HG03460 (cell line): Measurements from ENCODE around the gene ZBTB46.
"Not testable (repeated sequence)": the region's sequence is repeated elsewhere in the genome, so short reads cannot be mapped to it uniquely, and the experiment has no call there.

Experiments used
- ATAC-seq: cut with Tn5 transposase; IDR thresholded peaks from one replicate; pipeline ENCODE4 v1.9.1; 2021; ENCODE audit not compliant: unreplicated experiment

ZBTB46 gene

DNA sequence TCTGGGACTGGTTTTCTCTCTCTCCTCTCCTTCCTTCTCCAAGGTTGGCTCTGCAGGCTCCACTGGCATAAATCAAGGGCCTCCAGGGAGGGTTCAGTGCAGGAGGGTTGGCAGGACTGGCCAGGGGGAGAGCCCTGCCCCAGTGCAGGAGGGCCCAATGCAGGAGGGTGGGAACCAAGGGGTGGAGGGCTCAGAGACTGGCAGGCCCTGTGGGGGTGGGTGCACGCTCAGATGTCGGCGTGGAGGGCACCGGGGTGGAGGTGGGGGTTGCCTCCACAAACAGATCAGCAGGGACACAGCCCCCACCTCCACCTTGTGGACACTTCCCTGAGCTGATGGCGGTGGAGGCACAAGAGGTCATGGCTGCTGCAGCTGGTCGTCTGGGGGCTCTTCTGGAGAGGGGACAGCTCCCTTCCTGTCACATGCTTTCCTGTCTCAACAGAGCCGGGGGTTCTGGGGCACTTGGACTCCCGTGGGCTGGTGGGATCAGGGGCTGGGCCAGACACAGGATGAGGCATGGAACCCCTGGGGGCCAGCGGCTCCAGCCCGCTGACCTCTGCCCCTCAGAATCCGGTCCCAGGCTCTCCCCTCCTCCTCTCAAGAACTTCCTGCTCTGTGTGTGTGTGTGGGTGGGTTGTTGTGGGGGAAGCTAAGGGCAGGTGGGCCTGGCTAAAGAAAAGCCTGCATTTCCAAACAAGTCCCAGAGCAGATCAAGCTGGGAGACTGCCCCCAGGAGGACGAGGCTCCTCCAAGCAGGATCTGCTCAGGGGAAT is 27.5 kb upstream of the ZBTB46 start:
- no peak for ATAC-seq

DNA sequence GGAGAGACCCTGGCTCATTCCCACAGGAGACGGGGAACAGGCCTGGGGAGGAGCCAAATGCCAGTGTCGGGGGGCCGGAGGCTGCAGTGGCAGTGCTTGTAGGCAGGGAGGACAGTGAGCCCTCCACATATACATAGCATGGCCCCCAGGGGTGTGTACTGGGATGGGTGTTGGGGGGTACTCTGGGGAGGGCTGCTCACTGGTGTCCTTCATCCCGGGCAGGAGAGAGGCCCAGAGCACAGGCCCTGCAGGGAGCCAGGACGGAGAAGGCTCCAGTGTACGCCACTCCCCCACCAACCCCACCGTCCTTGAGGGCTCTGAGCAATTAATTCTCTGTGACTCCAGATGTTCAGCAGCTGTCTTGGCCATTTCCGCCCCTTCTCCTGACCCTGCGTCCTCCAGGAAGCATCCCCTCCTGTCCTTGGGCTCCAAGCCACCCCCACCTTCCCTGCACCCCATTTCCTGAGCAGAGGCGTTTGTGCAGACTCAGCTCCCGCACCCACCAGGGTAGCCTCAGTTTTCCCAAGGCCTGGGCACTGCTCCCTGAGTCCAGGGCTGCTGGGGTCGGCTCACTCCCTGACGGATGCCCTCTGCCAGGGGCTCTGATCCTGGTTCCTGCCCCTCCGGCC is 26.8 kb upstream of the ZBTB46 start:
- no peak for ATAC-seq

DNA sequence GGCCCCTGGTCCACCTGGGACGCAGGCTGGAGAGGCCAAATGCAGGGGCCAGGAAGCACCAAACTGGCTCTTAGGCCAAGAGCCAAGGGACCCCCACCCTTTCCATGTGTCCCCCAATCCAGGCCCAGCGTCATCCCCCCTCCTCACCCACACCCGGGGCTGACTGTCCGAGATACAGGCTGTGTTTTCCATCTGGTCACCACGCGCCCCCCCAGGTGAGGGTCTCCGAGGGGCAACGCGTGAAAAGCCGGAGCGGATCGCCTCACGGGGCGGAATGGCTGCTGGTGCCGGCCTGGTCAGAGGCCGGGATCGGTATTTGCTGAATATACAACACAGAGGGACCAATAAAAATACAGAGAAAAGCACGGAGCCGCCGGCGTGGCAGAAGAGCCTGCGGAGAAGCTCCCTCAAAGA is 25.0 kb upstream of the ZBTB46 start:
- ATAC-seq: no peak

DNA sequence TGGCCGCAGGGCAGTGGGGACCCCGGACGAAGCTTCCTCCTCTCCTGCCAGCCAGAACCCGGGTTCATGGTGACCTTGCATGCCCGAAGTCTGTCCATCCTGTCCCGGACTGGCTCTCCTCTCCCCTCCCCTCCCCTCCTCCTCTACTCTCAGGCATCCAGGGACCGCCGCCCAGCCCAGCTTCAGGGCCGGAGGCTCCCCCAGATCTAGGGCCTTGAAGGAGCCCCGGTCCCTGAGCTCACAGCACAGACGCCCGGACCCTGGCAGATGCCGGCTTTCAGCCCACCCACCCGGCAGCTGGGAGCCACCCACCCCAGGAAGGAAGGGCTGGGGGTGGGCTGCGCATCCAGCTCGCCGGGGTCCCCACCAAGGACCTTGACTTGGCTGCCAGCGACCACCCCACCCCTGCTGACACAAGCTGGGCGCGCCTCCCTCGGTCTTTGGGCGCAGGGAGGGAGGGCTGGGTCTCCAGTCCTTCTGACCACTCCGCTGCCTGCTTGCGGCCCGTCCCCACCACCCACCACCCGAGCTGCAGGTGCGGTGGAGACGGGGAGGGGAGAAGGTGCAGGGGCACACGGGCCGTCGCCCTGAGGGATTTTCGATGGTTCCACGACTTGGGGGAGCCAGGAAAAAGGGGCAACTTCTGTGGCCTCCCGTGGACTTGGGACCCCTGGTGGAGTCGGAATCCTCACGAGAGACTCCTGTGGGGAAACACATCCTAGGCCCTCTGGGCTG is 24.5 kb upstream of the ZBTB46 start:
- no peak for ATAC-seq

DNA sequence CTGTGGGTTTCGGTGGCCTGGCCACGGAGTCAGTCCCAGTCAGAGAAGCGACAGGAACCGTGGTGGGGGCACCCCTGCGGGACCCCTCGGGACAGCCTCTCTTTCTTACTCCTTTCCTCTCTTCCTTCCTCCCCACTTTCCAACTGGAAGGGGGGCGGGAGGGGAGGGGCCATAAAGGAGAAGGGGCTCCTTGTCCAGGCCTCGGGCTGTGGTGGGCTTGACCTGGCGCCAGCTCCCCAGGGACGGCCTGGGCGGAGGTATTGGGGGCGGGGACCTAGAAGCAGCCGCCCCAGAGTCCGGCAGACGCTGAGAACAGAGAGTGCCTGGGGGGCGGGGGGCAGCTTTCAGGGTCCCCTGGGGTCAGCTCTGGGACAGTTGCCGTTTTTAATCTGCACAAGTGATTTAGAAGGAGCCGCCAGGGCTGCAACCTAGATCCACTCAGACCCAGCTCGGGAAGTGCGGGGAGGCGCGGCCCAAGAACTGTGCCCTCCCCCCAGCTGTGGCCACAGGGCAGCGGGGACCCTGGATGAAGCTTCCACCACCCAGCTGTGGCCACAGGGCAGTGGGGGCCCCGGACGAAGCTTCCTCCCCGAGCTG is 23.8 kb upstream of the ZBTB46 start:
- ATAC-seq: no peak

DNA sequence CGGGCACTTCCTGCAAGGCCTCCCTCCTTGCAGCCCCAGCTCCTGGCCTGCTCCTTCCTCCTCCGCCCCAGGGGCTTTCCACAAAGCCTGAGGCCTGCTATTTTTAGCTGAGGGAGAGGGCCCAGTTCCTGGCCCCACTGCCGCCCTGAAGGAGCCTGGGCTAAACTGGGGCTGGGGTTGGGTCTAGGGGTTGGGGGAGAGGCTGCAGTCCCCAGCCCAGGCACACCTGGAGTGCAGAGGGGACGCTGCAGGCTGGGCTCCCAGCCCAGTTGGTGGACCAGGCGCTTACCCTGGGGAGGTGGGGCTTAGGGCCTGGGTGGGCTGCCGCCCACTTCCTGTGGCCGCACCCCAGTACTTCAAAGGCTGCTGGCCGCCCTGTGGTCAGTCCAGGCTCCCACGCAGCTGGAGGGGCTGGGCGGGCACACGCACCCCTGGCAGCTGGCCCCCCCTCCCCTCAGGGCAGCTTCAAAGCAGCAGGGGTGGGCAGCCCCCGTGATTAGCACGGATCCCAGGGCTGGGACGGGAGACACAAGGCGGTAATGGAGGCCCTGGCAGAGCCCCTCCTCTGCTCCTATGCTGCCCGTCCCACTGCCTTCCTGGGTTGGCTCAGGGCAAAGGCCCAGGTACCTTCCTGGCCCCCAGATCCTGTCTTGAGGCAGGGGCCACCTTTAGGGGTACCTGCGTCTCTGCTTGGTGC is 23.2 kb upstream of the ZBTB46 start:
- no peak for ATAC-seq

DNA sequence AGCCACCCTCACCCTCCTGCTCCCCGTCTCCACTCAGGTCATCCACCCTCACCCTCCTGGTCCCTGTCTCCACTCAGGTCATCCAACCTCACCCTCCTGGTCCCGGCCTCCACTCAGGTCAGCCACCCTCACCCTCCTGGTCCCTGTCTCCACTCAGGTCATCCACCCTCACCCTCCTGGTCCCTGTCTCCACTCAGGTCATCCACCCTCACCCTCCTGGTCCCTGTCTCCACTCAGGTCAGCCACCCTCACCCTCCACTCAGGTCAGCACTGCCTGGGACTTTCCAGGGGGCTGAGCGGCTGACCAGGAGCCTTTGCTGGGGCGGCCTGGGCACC is 22.6 kb upstream of the ZBTB46 start:
- ATAC-seq: not testable (repeated sequence)

DNA sequence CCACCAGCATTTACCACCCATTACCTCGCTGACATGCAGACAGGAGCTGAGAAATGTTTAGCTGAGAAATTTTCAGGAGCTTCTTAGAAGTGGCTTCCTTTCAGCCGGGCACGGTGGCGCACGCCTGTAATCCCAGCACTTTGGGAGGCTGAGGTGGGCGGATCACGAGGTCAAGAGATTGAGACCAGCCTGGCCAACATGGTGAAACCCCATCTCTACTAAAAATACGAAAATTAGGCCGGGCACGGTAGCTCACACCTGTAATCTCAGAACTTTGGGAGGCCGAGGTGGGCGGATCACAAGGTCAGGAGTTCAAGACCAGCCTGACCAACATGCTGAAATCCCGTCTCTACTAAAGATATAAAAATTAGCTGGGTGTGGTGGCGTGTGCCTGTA is 20.5 kb upstream of the ZBTB46 start:
- ATAC-seq: not testable (repeated sequence)

DNA sequence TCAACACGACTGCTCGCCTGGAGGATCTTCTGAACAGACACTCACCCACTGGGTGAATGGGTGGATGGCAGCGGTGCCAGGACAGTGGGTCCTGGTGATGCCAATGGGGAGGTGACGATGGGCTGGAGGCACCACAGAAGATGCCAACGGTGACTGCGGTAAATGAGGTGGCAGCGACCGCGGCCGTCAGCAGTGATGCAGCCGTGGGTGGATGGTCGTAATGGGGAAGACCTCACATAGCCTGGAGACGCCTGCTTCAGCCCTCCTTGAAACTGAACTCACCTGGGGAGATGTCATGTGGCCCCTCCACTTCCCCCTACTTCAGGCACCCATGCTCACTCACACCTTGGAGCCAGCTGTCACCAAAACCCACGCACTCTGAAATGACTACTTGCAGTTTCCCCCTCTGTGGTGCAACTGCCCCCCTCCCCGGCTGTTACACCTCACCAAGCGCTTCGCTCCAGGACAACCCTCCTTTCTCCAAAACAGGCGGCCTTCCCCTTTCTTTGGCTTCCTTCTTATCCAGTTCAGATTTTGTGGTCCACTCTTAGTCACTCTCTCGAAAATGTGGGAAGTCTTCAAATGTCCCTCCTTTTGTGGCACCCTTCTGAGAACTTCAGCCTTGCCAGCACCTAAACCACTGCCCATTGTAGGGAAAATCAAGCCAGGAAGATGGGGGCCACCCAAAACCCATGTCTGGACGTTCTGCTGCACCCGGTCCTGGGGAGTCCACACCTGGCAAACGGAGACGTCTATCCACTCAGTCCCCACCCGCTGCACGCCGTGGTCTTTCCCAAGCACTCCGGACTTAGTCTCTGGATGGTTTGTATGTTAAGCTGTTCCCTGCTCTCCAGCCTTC is 19.9 kb upstream of the ZBTB46 start:
- ATAC-seq: peak; percentile 76

DNA sequence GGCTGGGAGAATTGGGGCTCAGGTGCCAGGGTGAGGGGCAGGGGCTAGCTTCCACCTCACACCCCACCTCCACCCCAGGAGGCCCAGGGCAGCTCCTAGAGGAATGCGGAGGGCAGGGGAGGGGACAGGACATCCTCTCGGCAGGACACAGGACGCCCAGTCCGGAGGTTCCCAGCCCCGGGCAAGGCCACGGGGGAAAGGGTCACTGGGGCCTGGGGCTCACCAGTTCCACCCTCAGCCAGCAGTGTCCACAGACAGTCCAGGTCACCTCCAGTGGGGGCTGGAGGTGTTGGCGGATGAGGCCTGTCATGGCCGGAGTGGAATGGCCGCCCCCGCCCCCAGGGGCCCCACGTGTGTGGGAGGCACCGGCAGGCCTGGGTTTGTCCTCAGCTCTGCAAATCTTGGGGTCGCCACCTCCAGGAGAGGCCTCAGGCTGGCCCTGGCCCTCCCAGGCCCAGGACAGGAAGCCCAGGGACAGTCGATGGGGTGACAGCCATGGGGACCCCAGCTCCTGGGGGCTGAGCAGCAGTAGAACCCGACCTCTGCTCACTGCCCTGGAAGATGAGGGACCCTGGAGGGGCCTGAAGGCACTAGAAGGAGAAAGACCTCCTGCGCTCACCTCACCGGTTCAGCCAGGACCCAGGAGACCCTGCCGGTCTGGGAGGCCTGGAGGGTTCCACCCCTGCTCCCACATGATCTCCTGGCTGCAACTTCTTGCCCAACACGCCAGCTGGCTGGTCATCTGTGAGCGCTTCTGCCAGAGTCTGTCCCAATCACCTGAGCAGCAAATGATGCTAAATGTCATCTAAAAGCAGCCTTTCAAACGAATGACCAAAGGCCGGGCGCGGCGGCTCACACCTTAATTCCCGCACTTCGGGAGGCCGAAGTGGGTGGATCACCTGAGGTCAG is 17.2 kb upstream of the ZBTB46 start:
- no peak for ATAC-seq

DNA sequence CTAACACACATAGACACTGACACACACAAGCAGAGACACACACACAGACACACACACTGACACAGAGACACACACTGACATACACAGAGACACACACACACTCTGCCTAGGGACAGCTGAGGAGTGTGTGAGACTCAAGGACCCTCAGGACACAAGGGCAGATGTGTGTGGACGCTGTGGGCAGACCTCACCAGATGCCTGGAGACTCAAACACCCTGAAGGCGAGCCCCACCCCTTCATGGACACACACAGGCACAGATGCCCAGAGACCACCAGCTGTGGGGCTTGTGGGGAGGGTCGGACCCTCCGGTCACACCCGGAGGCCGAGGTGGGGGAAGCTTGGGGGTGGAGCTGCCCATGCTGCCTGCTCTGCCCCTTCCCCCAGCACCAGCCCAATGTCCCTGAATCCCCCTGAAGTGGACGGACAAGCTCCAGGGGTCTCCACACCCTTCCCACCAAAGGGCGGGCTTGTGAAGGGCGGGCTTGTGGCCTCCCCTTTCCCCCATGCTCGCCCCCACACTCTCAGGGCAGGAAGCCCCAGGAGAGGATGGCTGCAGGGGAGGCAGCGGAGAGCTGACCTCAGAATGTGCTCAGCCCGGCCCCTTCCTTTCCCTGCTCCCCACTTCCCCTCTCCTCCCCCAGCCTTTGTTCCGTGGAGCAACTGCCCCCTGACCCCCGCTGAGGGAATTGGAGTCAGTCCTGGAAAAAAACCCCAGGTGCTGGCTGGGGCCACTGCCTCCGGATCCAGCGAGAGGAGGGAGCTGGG is 16.4 kb upstream of the ZBTB46 start:
- no peak for ATAC-seq

DNA sequence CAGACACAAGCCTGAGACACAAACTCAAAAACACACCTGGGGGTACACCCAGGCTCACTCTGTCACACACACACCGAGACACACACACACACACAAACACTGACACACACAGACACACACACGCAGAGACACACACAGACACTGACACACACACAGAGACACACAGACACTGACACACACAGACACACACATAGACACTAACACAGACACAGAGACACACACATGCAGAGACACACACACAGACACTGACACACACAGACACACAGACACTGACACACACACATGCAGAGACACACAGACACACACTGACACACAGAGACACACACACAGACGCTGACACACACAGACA is 15.8 kb upstream of the ZBTB46 start:
- ATAC-seq: no peak

DNA sequence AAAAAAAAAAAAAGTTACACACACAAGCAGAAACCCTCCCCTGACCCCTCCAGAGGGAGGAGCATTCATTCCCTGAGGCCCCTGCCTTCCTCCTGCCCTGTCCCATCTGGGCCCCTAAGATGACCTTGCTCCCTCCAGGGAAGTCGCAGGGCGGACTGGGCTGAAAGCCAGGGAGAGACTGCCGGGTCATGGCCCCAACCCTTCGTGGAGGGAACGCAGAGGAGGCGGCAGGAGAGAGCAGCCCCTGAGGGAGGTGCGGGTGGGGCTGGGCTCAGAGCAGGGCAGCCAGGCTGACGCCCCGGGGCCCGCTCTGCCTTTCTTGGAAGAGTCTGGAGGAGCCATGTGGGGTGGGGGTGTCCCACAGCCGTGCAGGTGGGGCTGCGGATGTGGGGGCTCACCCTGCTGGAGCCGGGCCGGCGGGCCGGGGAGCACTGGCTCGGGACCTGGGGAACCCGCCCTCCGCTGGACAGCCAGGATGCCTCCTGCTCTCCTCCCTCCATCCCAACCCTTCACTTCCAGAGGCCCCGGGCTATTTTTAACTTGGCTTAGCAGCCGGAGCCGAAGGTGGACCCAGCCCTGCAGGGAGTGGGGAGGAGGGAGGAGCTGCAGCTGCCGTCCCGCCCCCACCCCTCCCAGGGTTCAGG is 15.2 kb upstream of the ZBTB46 start:
- no peak for ATAC-seq

DNA sequence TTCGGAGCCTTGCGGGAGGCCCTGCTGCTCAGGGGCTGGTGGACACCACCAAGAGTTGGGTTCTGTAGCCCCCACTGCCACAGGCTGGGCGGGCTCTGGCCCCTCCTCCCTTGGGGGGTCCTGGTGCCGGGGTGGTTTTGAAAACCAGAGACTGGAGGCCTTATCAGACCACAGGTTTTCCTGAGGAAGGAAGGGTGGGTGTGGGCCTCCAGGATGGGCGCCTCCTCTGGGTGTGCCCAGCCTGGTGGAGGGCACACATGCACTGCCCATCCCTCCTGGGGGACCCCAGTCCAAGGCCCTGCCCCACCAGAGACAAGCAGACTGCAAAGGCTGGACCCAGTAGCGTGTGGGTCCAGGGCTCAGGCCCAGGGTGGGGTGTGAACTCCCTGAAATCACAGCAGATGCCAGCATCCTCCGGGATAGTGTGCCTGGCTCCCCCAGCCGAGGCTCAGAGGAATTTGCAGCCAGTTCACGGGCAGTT is 13.5 kb upstream of the ZBTB46 start:
- ATAC-seq: no peak

DNA sequence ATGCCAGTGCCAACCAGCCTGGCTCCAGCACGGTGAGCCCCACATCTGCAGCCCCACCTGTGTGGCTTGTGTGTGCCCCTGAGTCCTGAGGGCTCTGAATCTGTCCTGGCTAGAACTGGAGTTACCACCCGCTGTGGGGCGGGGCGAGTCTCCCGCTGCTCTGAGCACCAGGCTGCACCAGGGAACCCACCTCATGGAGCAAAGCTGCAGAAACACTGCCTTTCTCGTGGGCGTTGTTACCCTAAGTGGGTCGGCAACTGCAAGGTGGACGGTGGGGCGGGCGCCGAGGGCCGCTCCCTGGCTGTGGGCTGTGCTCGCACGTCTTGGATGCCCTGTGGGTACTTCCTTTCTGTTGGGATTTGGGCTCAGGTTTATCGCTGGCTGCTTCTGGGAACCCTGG is 12.7 kb upstream of the ZBTB46 start:
- ATAC-seq: no peak

DNA sequence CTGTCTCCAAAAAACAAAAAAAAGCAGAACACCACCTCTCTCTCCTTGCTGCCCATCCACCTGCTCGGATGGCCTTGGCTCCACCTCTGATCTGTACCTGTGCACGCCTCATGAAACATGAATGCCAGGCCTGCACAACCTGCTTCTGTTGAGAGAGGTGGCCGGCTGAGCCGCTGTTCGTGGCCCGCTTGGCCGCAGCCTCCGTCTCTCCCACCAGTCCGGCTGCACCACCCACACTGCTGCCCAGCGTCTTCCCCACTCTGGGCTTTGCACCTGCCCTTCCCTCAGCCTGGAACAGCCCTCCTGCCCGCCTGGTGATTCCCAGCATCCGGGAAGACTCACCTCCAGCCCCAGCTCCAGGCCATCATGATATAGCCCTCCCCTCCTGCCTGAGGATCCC is 12.2 kb upstream of the ZBTB46 start:
- no peak for ATAC-seq

DNA sequence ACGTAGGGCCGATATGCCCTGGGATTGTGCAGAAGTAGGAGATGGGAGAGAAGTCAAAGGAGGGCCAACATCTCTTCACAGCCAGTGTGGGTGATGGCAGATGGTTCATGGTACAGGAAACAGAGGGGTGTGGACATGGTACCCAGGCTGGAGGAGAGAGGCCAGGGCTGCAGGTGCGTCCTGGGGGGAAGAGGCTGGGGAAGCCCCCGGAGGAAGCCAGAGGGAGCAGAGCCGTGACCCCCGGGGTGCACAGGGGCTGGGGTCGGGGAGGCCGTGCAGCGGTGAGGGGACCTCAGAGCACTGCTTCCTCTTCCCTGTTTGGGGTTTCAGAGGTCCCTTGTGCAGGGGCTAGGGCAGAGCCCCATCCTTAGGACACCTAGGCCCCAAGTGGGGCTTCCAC is 11.2 kb upstream of the ZBTB46 start:
- ATAC-seq: no peak

DNA sequence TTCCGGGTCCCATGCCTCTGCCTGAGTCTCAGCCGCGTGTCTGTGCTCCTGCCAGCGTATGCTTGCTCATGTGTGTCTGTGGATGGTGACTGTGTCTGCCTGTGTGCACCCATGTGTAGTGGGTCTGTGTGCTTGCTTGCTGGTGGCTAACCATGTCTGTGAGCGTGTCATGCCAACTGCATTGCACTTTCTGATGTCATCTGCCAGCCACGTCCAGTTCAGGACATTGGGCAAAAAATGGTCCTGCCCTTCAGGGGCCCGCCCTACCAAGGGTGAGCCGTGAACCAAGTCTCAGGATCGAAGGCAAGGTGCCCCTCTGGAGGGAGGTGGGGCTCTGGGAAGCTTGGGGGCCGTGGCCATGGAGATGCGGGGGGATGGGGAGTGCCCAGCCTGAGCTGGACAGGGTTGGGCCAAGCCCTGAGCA is 9.4 kb upstream of the ZBTB46 start:
- ATAC-seq: no peak
